H1 (cell line): ENCODE data around the gene SEL1L3. TPM values are rescaled to one million over a fixed set of nuclear protein-coding genes. Genes with fewer than 3 reads are reported as not detected.

Experiments
- CTCF ChIA-PET: fragments of 300-600 bp; sonication (Branson Sonifier 250); formaldehyde crosslinking; loops from one replicate; lab custom pipeline; 2021; ENCODE audit not compliant: partially characterized antibody; lab: Charles Lee
- POLR2A ChIA-PET: fragments of 300-600 bp; sonication (Branson Sonifier 250); formaldehyde crosslinking; loops from one replicate; lab custom pipeline; 2021; ENCODE audit warnings: inconsistent platforms; ENCODE audit not compliant: partially characterized antibody; lab: Charles Lee
- DNase-seq, 2 experiments: peaks; one replicate each; pipeline versions ENCODE4 v3.0.0 to v3.0.0-alpha.2; 2010 to 2022; ENCODE audit warnings: low spot score in 2 of 2, low read depth in 1 of 2, mixed read lengths in 1 of 2
- FAIRE-seq: peaks from 2 replicates; lab custom pipeline; 2011; peaks lifted over from hg19 to GRCh38; lab: Jason Lieb, UNC
- H2AFZ ChIP-seq: 2 replicates; pipeline ENCODE4 v1.8.1; 2012; ENCODE audit warnings: low read length, inconsistent platforms
- H2AK5ac ChIP-seq: 2 replicates; pipeline ENCODE4 v1.6.1; 2013; ENCODE audit warnings: low read depth, low read length
- H2BK120ac ChIP-seq: replicated peaks from 2 replicates; pipeline ENCODE3; 2013; ENCODE audit warnings: low read depth, low read length, inconsistent platforms
- H2BK12ac ChIP-seq: 2 replicates; pipeline ENCODE4 v1.6.1; 2013; ENCODE audit warnings: low read depth, low read length
- H2BK15ac ChIP-seq: 2 replicates; pipeline ENCODE4 v1.6.1; 2013; ENCODE audit warnings: low read length
- H2BK20ac ChIP-seq: 2 replicates; pipeline ENCODE4 v1.6.1; 2013; ENCODE audit warnings: low read length
- H2BK5ac ChIP-seq: 2 replicates; pipeline ENCODE4 v1.6.1; 2013; ENCODE audit warnings: low read depth, low read length
- H3K14ac ChIP-seq: 2 replicates; pipeline ENCODE4 v1.6.1; 2013; ENCODE audit warnings: inconsistent platforms; ENCODE audit not compliant: insufficient read length
- H3K18ac ChIP-seq: 2 replicates; pipeline ENCODE4 v1.6.1; 2013; ENCODE audit warnings: low read length; ENCODE audit errors: extremely low read depth
- H3K23ac ChIP-seq: 2 replicates; pipeline ENCODE4 v1.6.1; 2013; ENCODE audit warnings: inconsistent platforms; ENCODE audit not compliant: insufficient read length
- H3K23me2 ChIP-seq: 2 replicates; pipeline ENCODE4 v1.6.1; 2013; ENCODE audit warnings: low read depth, low read length
- H3K27ac ChIP-seq: 2 replicates; pipeline ENCODE4 v1.6.1; 2011; ENCODE audit warnings: low read depth, low read length, inconsistent platforms
- H3K27me3 ChIP-seq, 4 experiments: replicated peaks in 1 of 4; 1 replicate in 1 of 4; 2 replicates in 3 of 4; pipeline versions ENCODE4 v1.6.1 to v1.8.1; 2011 to 2013; ENCODE audit warnings: low read length in 3 of 4, mild to moderate bottlenecking in 3 of 4, inconsistent platforms in 2 of 4, mixed read lengths in 2 of 4, moderate library complexity in 1 of 4; ENCODE audit not compliant: control insufficient read depth in 3 of 4, insufficient read depth in 3 of 4; ENCODE audit errors: extremely low read depth in 1 of 4
- H3K36me3 ChIP-seq, 4 experiments: 2 replicates each; pipeline versions ENCODE4 v1.6.1 to v1.8.1; 2011 to 2013; ENCODE audit warnings: mild to moderate bottlenecking in 4 of 4, low read length in 3 of 4, moderate library complexity in 2 of 4, control low read depth in 1 of 4, inconsistent platforms in 1 of 4; ENCODE audit not compliant: insufficient read depth in 4 of 4, control insufficient read depth in 2 of 4
- H3K4ac ChIP-seq: replicated peaks from 2 replicates; pipeline ENCODE3; 2013; ENCODE audit warnings: low read length, low read depth, mixed read lengths, inconsistent platforms; ENCODE audit not compliant: insufficient read length
- H3K4me1 ChIP-seq, 4 experiments: replicated peaks in 1 of 4; 1 replicate in 1 of 4; 2 replicates in 3 of 4; pipeline versions ENCODE4 v1.6.1 to v1.8.1; 2011 to 2013; ENCODE audit warnings: low read length in 3 of 4, inconsistent platforms in 2 of 4, mixed read lengths in 1 of 4; ENCODE audit not compliant: insufficient read depth in 4 of 4, control insufficient read depth in 3 of 4
- H3K4me2 ChIP-seq, 2 experiments: 2 replicates each; pipeline versions ENCODE4 v1.6.1 to v1.8.1; 2011 to 2013; ENCODE audit warnings: low read depth in 2 of 2, low read length in 2 of 2, control low read depth in 1 of 2, inconsistent platforms in 1 of 2, mild to moderate bottlenecking in 1 of 2; ENCODE audit not compliant: insufficient read depth in 1 of 2
- H3K4me3 ChIP-seq, 4 experiments: fragments of 200-600, 300-600 bp in 1 of 4; sonication (generic), shearing (Covaris generic), sonication (Bioruptor Twin) in 1 of 4; 2 replicates each; pipeline versions ENCODE4 v1.5.1 to v1.8.1; 2011 to 2016; ENCODE audit warnings: low read length in 4 of 4, low read depth in 3 of 4, control low read depth in 2 of 4, inconsistent platforms in 2 of 4, mild to moderate bottlenecking in 2 of 4, mixed read lengths in 1 of 4, moderate library complexity in 1 of 4; ENCODE audit not compliant: insufficient read depth in 2 of 4; ENCODE audit errors: extremely low read depth in 1 of 4
- H3K56ac ChIP-seq: replicated peaks from 2 replicates; pipeline ENCODE3; 2013; ENCODE audit warnings: low read depth, mild to moderate bottlenecking, mixed read lengths, low read length, inconsistent platforms; ENCODE audit not compliant: insufficient read length
- H3K79me1 ChIP-seq: 2 replicates; pipeline ENCODE4 v1.6.1; 2013; ENCODE audit warnings: low read depth, low read length, control low read depth
- H3K79me2 ChIP-seq, 2 experiments: 2 replicates each; pipeline versions ENCODE4 v1.6.1 to v1.8.1; 2012 to 2013; ENCODE audit warnings: low read length in 2 of 2, mild to moderate bottlenecking in 2 of 2, inconsistent platforms in 1 of 2; ENCODE audit not compliant: insufficient read depth in 2 of 2, control insufficient read depth in 1 of 2
- H3K9ac ChIP-seq, 4 experiments: replicated peaks in 1 of 4; 1 replicate in 1 of 4; 2 replicates in 3 of 4; pipeline versions ENCODE4 v1.6.1 to v1.8.1; 2011 to 2013; ENCODE audit warnings: low read depth in 3 of 4, low read length in 3 of 4, control low read depth in 2 of 4, mild to moderate bottlenecking in 2 of 4, moderate library complexity in 2 of 4, inconsistent platforms in 1 of 4; ENCODE audit errors: extremely low read depth in 1 of 4
- H3K9me3 ChIP-seq, 2 experiments: 2 replicates each; pipeline versions ENCODE4 v1.6.1 to v1.8.1; 2012 to 2013; ENCODE audit warnings: mild to moderate bottlenecking in 2 of 2, moderate library complexity in 2 of 2, control low read depth in 1 of 2, inconsistent platforms in 1 of 2, low read depth in 1 of 2, low read length in 1 of 2, mixed read lengths in 1 of 2; ENCODE audit not compliant: insufficient read depth in 2 of 2
- H4K20me1 ChIP-seq, 2 experiments: replicated peaks in 1 of 2; 2 replicates each; pipeline versions ENCODE3 to v1.8.1; 2011 to 2013; ENCODE audit warnings: inconsistent platforms in 2 of 2, low read length in 2 of 2, mild to moderate bottlenecking in 1 of 2; ENCODE audit not compliant: insufficient read depth in 2 of 2, control insufficient read depth in 1 of 2
- H4K5ac ChIP-seq: 2 replicates; pipeline ENCODE4 v1.6.1; 2013; ENCODE audit warnings: low read length, low read depth, mixed read lengths, inconsistent platforms; ENCODE audit not compliant: insufficient read length
- H4K8ac ChIP-seq: 2 replicates; pipeline ENCODE4 v1.8.0; 2013; ENCODE audit warnings: mild to moderate bottlenecking, moderate library complexity, low read length, inconsistent platforms; ENCODE audit not compliant: insufficient read depth; ENCODE audit errors: extremely low read depth
- H4K91ac ChIP-seq: replicated peaks from 2 replicates; pipeline ENCODE3; 2013; ENCODE audit warnings: low read length, mixed read lengths, inconsistent platforms; ENCODE audit not compliant: insufficient read length
- CBX5 ChIP-seq: fragments of 300-800, 300-1000 bp; sonication (generic); IDR thresholded peaks from 2 replicates; pipeline ENCODE4 v1.7.1; 2016; ENCODE audit warnings: antibody characterized with exemption, low read length, low read depth
- E2F6 ChIP-seq: IDR thresholded peaks from 2 replicates; pipeline ENCODE4 v1.6.1; 2012; ENCODE audit warnings: inconsistent platforms
- JUND ChIP-seq: IDR thresholded peaks from 2 replicates; pipeline ENCODE4 v1.6.1; 2011; ENCODE audit warnings: mild to moderate bottlenecking, improper control_type of control experiment, low read length
- KDM4A ChIP-seq: IDR thresholded peaks from one replicate; pipeline ENCODE4 v1.7.1; 2012; ENCODE audit warnings: low read depth, mild to moderate bottlenecking, moderate library complexity, low read length, inconsistent platforms; ENCODE audit not compliant: severe bottlenecking
- KDM5A ChIP-seq: fragments of 200-600 bp; IDR thresholded peaks from 2 replicates; pipeline ENCODE4 v1.7.1; 2012; ENCODE audit warnings: mild to moderate bottlenecking, low read length, inconsistent platforms, mixed read lengths
- NANOG ChIP-seq: IDR thresholded peaks from 2 replicates; pipeline ENCODE4 v1.6.1; 2011; ENCODE audit warnings: low read length, low read depth, mild to moderate bottlenecking, inconsistent platforms; ENCODE audit not compliant: insufficient read depth, poor library complexity, severe bottlenecking
- SIRT6 ChIP-seq: IDR thresholded peaks from one replicate; pipeline ENCODE4 v1.7.1; 2012; ENCODE audit warnings: low read length, inconsistent platforms
- SIX5 ChIP-seq: IDR thresholded peaks from 2 replicates; pipeline ENCODE4 v1.6.1; 2011; ENCODE audit warnings: mild to moderate bottlenecking, low read depth, low read length
- SP4 ChIP-seq: IDR thresholded peaks from 2 replicates; pipeline ENCODE4 v1.6.1; 2012; ENCODE audit warnings: low read length, inconsistent platforms
- SRF ChIP-seq: IDR thresholded peaks from 2 replicates; pipeline ENCODE4 v1.6.1; 2011; ENCODE audit warnings: mild to moderate bottlenecking, low read depth, low read length, moderate library complexity
- TAF1 ChIP-seq: IDR thresholded peaks from 2 replicates; pipeline ENCODE4 v1.6.1; 2011; ENCODE audit warnings: mild to moderate bottlenecking, low read depth, low read length
- TBP ChIP-seq: IDR thresholded peaks from 2 replicates; pipeline ENCODE4 v1.6.1; 2011; ENCODE audit warnings: low read depth, low read length, improper control_type of control experiment
- WGBS, 2 experiments: shearing (Covaris generic) in 1 of 2; methylation state at CpG; one replicate each; pipeline versions ENCODE4 v1.1.6 to v1.1.7; 2013 to 2015; ENCODE audit warnings: low lambda C conversion rate in 2 of 2, mixed read lengths in 2 of 2, inconsistent platforms in 1 of 2, low coverage in 1 of 2, missing lambda C conversion rate in 1 of 2; ENCODE audit not compliant: insufficient replicate concordance in 2 of 2, insufficient coverage in 1 of 2, insufficient read length in 1 of 2; ENCODE audit errors: extremely low coverage in 1 of 2, missing lambda C conversion rate in 1 of 2; 5-methylcytosine and 5-hydroxymethylcytosine counted together
- polyA plus RNA-seq, 7 experiments: library from polyadenylated mRNA; depleted of rRNA in 3 of 7; stranded (reverse) in 5 of 7; unstranded in 2 of 7; fragments of >200 nt in 5 of 7; fragments of 200-250 nt in 2 of 7; gene quantifications; 1 replicate in 5 of 7; 2 replicates in 1 of 7; 4 replicates in 1 of 7; pipeline versions ENCODE4 v1.2.1 to v1.2.3, GENCODE V29; 2011 to 2013; ENCODE audit warnings: missing spikeins in 2 of 7, mixed read lengths in 2 of 7
- total RNA-seq: library from RNA; stranded (reverse); fragmentation: NEBNext Ultra II Directional; extraction: Animal tissue kit (Norgen Biotek cat#: 25700); gene quantifications from 2 replicates; pipeline ENCODE4 v1.2.1, GENCODE V29; 2021

Gene SEL1L3
- total and polyA plus RNA-seq, 2 of the 8 experiments (the other 6 are each of a cell fraction or from before 2014, with no cell fraction given) = 18.2 to 54.0 TPM

GRCh38 chr4:25807102-25807728 lies 55.6 kb downstream of the SEL1L3 start:
- Histone ChIP-seq H2BK120ac (no peak overlapping the region), H4K91ac (no peak overlapping the region), H3K4ac (no peak overlapping the region), H4K20me1 (no peaks in the 10 kb centered on the region), H4K5ac (no peak overlapping the region), H2BK15ac (no peak overlapping the region), H4K8ac (no peak overlapping the region), H3K23ac (no peak overlapping the region), H3K23me2 (no peaks in the 10 kb centered on the region; the same call in 1 of the 2 replicates), H3K4me2 (peak overlapping the region in 1 of 2 experiments; percentile 36; a peak in 1 of 4 replicates), H2AFZ (no peak overlapping the region), H3K4me3 (no peak overlapping the region), H2BK20ac (no peak overlapping the region), H3K27me3 (no peaks in the 10 kb centered on the region; a peak in 2 of 7 replicates), H3K36me3 (peaks cover 0 to 34% (median 20%) of the 10 kb centered on the region in 4 experiments; a peak in 6 of 8 replicates), H3K4me1 (peaks cover 0 to 21% (median 5%) of the 10 kb centered on the region in 4 experiments; a peak in 4 of 7 replicates), H3K9me3 (no peaks in the 10 kb centered on the region), H2AK5ac (no peak overlapping the region), H3K9ac (no peak overlapping the region), H3K27ac (no peak overlapping the region), H3K14ac (no peak overlapping the region), H3K79me1 (no peaks in the 10 kb centered on the region), H2BK5ac (no peak overlapping the region), H2BK12ac (no peak overlapping the region), H3K18ac (no peak overlapping the region), H3K79me2 (no peaks in the 10 kb centered on the region), H3K56ac (no peak overlapping the region)
- WGBS, 2 experiments = 60% methylated on average over 8 of the region's 8 CpGs; no CpG with 5 or more reads in 1 of the 2 experiments
- ChIA-PET CTCF (interaction anchor here (0.7 to 1.9 kb wide), 4 partner anchors 10 to 445 kb away, joined by 3 to 5 read pairs (median 4); no protein-coding TSS in a partner anchor), POLR2A (no interaction called here)
- DNase-seq = no peak
- peak; percentile 13 for FAIRE-seq
- TF ChIP-seq E2F6 (no peak), TBP (no peak), KDM4A (no peak), NANOG (no peak), JUND (no peak), TAF1 (no peak), SIX5 (no peak), SP4 (no peak), CBX5 (no peak), SRF (no peak), SIRT6 (no peak), KDM5A (no peak)
